Endodermal cell (in vitro differentiated cells): ENCODE measurements around the gene ENO4. TPM values are rescaled to one million over a fixed set of nuclear protein-coding genes. Genes with fewer than 3 reads are reported as not detected.

Experiments
- DNase-seq: peaks from one replicate; pipeline ENCODE4 v3.0.0-alpha.2; 2017
- H3K27ac ChIP-seq: 2 replicates; pipeline ENCODE4 v1.5.1; 2013; ENCODE audit warnings: mild to moderate bottlenecking, low read depth, low read length, moderate library complexity
- H3K27me3 ChIP-seq: 2 replicates; pipeline ENCODE4 v1.6.1; 2013; ENCODE audit warnings: mild to moderate bottlenecking, low read length, moderate library complexity; ENCODE audit not compliant: insufficient read depth, control insufficient read depth, poor library complexity, severe bottlenecking
- H3K36me3 ChIP-seq: 2 replicates; pipeline ENCODE4 v1.7.0; 2013; ENCODE audit warnings: mild to moderate bottlenecking, low read length, moderate library complexity; ENCODE audit not compliant: control insufficient read depth, insufficient read depth
- H3K4me1 ChIP-seq: one replicate; pipeline ENCODE4 v1.7.0; 2013; ENCODE audit warnings: low read length; ENCODE audit not compliant: control insufficient read depth, insufficient read depth
- H3K4me3 ChIP-seq: 2 replicates; pipeline ENCODE4 v1.5.1; 2013; ENCODE audit warnings: mild to moderate bottlenecking, low read length, moderate library complexity
- H3K9ac ChIP-seq: 2 replicates; pipeline ENCODE4 v1.6.1; 2013; ENCODE audit warnings: mild to moderate bottlenecking, low read length, moderate library complexity; ENCODE audit not compliant: poor library complexity, severe bottlenecking; ENCODE audit errors: extremely low read depth
- H3K9me3 ChIP-seq: 2 replicates; pipeline ENCODE4 v1.6.1; 2013; ENCODE audit warnings: mild to moderate bottlenecking, low read length, moderate library complexity; ENCODE audit not compliant: control insufficient read depth
- H3K27ac Mint-ChIP-seq: 2 replicates; pipeline ENCODE4 v1.8.0; 2020; ENCODE audit warnings: mixed read lengths
- H3K27me3 Mint-ChIP-seq: 2 replicates; pipeline ENCODE4 v1.8.0; 2021; ENCODE audit warnings: mild to moderate bottlenecking, mixed read lengths; ENCODE audit not compliant: insufficient read depth
- H3K36me3 Mint-ChIP-seq: 2 replicates; pipeline ENCODE4 v1.8.0; 2020; ENCODE audit warnings: low read depth, mixed read lengths
- H3K4me1 Mint-ChIP-seq: 2 replicates; pipeline ENCODE4 v1.8.0; 2020; ENCODE audit warnings: mixed read lengths
- H3K4me3 Mint-ChIP-seq: 2 replicates; pipeline ENCODE4 v1.8.0; 2020; ENCODE audit warnings: mild to moderate bottlenecking, moderate library complexity, mixed read lengths
- H3K9me3 Mint-ChIP-seq: 2 replicates; pipeline ENCODE4 v1.8.0; 2020; ENCODE audit warnings: mild to moderate bottlenecking, mixed read lengths
- CTCF ChIP-seq: fragments of 200-600 bp; sonication (generic); conservative IDR thresholded peaks from 2 replicates; pipeline ENCODE4 v1.5.0; 2021; ENCODE audit warnings: antibody characterized with exemption, mild to moderate bottlenecking
- WGBS, 2 experiments: methylation state at CpG; one replicate each; pipeline versions ENCODE4 v1.1.5 to v1.1.7; 2013; ENCODE audit warnings: missing lambda C conversion rate in 2 of 2, mixed read lengths in 1 of 2; ENCODE audit not compliant: insufficient coverage in 1 of 2, insufficient read length in 1 of 2; 5-methylcytosine and 5-hydroxymethylcytosine counted together
- total RNA-seq, 2 donors: library from RNA; stranded (reverse); fragmentation: NEBNext Ultra II Directional in 1 of 2; extraction: Animal tissue kit (Norgen Biotek cat#: 25700) in 1 of 2; gene quantifications; 2 replicates in 1 of 2; 3 replicates in 1 of 2; pipeline ENCODE4 v1.2.1, GENCODE V29; 2021

Gene ENO4
- total RNA-seq, 2 donors from 2014 or later: 1.1 to 2.2 TPM

GRCh38 chr10:116838143-116838725 is 11.1 kb upstream of the ENO4 start:
- Mint-ChIP-seq H3K4me3 (no peak overlapping the region), H3K9me3 (no peaks in the 10 kb centered on the region), H3K4me1 (peaks cover 74% of the 10 kb centered on the region), H3K36me3 (no peaks in the 10 kb centered on the region), H3K27me3 (no peaks in the 10 kb centered on the region), H3K27ac (no peak overlapping the region)
- peaks cover 20% of the 10 kb centered on the region for H3K4me1 ChIP-seq
- no peaks in the 10 kb centered on the region for H3K9me3 ChIP-seq
- WGBS, 2 experiments: 44 to 78% methylated on average over 2 to 4 of the region's 5 CpGs
- H3K27ac ChIP-seq: no peak overlapping the region
- H3K9ac ChIP-seq: no peak overlapping the region
- no peaks in the 10 kb centered on the region for H3K27me3 ChIP-seq
- H3K4me3 ChIP-seq: no peak overlapping the region
- DNase-seq: peak; percentile 63
- H3K36me3 ChIP-seq: no peaks in the 10 kb centered on the region
- TF ChIP-seq CTCF: no peak

- H3K9me3 Mint-ChIP-seq: no peaks in the 10 kb centered on the region
- no peak overlapping the region for H3K4me3 Mint-ChIP-seq
- Histone ChIP-seq H3K36me3 (no peaks in the 10 kb centered on the region), H3K4me3 (no peak overlapping the region), H3K9ac (no peak overlapping the region), H3K4me1 (peaks cover 11% of the 10 kb centered on the region), H3K27ac (no peak overlapping the region), H3K27me3 (no peaks in the 10 kb centered on the region), H3K9me3 (no peaks in the 10 kb centered on the region)
- DNase-seq: no peak
- 79 to 83% methylated on average over 4 to 6 of the region's 6 CpGs for WGBS, 2 experiments
- no peak for TF ChIP-seq CTCF
- H3K27ac Mint-ChIP-seq: no peak overlapping the region
- peaks cover 51% of the 10 kb centered on the region for H3K4me1 Mint-ChIP-seq
- H3K27me3 Mint-ChIP-seq: no peaks in the 10 kb centered on the region
- H3K36me3 Mint-ChIP-seq: no peaks in the 10 kb centered on the region
Measured at GRCh38 chr10:116840389-116841075, 8.8 kb upstream of the ENO4 start.

- DNase-seq: no peak
- no peaks in the 10 kb centered on the region for H3K27me3 ChIP-seq
- H3K36me3 ChIP-seq: no peaks in the 10 kb centered on the region
- Mint-ChIP-seq H3K4me1 (peaks cover 28% of the 10 kb centered on the region), H3K27me3 (peaks cover 7% of the 10 kb centered on the region), H3K9me3 (no peaks in the 10 kb centered on the region), H3K4me3 (no peak overlapping the region), H3K27ac (no peak overlapping the region), H3K36me3 (no peaks in the 10 kb centered on the region)
- no peak overlapping the region for H3K27ac ChIP-seq
- H3K9me3 ChIP-seq: no peaks in the 10 kb centered on the region
- peaks cover 4% of the 10 kb centered on the region for H3K4me1 ChIP-seq
- 40% methylated on average over 1 of the region's 2 CpGs; no CpG with 5 or more reads in 1 of the 2 experiments for WGBS, 2 experiments
- TF ChIP-seq CTCF: no peak
- H3K9ac ChIP-seq: no peak overlapping the region
- no peak overlapping the region for H3K4me3 ChIP-seq
Measured at GRCh38 chr10:116845823-116846222, 3.5 kb upstream of the ENO4 start.
